Effector CD8-positive, alpha-beta T cell (primary cell): Measurements from ENCODE around the gene IGF2.
"Not testable (repeated sequence)": the region's sequence is repeated elsewhere in the genome, so short reads cannot be mapped to it uniquely, and the experiment has no call there.

Experiments
- DNase-seq: peaks from one replicate; lab custom pipeline; 2025; lab: John Stamatoyannopoulos, UW

The IGF2 gene

GRCh38 chr11:2136209-2136951, 2.8 kb downstream of the IGF2 start:
- DNase-seq = no peak

- DNase-seq = no peak
Observed at GRCh38 chr11:2135648-2136201, 3.5 kb downstream of the IGF2 start.

- DNase-seq = no peak
Observed at GRCh38 chr11:2135018-2135569, 4.1 kb downstream of the IGF2 start.

- no peak for DNase-seq
Observed at GRCh38 chr11:2134022-2135010, 4.9 kb downstream of the IGF2 start.

- DNase-seq = no peak
Observed at GRCh38 chr11:2133241-2134021, 5.8 kb downstream of the IGF2 start.

GRCh38 chr11:2132874-2133240, 6.3 kb downstream of the IGF2 start:
- no peak for DNase-seq

- DNase-seq = no peak
Observed at GRCh38 chr11:2132246-2132645, 6.9 kb downstream of the IGF2 start.

GRCh38 chr11:2131371-2132236, 7.6 kb downstream of the IGF2 start:
- no peak for DNase-seq

GRCh38 chr11:2130881-2131352, 8.3 kb downstream of the IGF2 start:
- DNase-seq = no peak

- DNase-seq = no peak
Observed at GRCh38 chr11:2129699-2130366, 9.4 kb downstream of the IGF2 start.

- DNase-seq = no peak
Observed at GRCh38 chr11:2129308-2129698, 9.9 kb downstream of the IGF2 start.

GRCh38 chr11:2128511-2129307, 10.5 kb downstream of the IGF2 start:
- no peak for DNase-seq

GRCh38 chr11:2128130-2128510, 11.1 kb downstream of the IGF2 start:
- no peak for DNase-seq

- no peak for DNase-seq
Observed at GRCh38 chr11:2127482-2128129, 11.6 kb downstream of the IGF2 start.

- DNase-seq = no peak
Observed at GRCh38 chr11:2126520-2127085, 12.6 kb downstream of the IGF2 start.

GRCh38 chr11:2124736-2125484, 14.3 kb downstream of the IGF2 start:
- not testable (repeated sequence) for DNase-seq

- DNase-seq = no peak
Observed at GRCh38 chr11:2123628-2123960, 15.6 kb downstream of the IGF2 start.
